Stimulated activated CD8-positive, alpha-beta memory T cell treated with anti-CD3 and anti-CD28 coated beads, Interleukin-2, amount 100 ng/mL, for 1 hour (primary cell): ENCODE results near the gene DCAF10.
"Not testable (repeated sequence)": the region's sequence is repeated elsewhere in the genome, so short reads cannot be mapped to it uniquely, and the experiment has no call there.

Experiments used
- DNase-seq, 2 donors: peaks; one replicate each; pipeline ENCODE4 v3.0.0-alpha.2; 2020; ENCODE audit warnings: low read depth in 2 of 2

Gene DCAF10

GRCh38 chr9:37800631-37801286 lies at the start of gene DCAF10:
Gene DCAF10 (plus strand): TSS chr9:37800797. CDS start chr9:37800867, 70 bp downstream.
- peak; percentile 71 to 75 for DNase-seq

- DNase-seq = no peak
Observed at GRCh38 chr9:37751186-37751585, 49.4 kb upstream of the DCAF10 start.

GRCh38 chr9:37751704-37752103 lies 48.9 kb upstream of the DCAF10 start:
- DNase-seq = not testable (repeated sequence)

GRCh38 chr9:37752112-37752511 lies 48.5 kb upstream of the DCAF10 start:
- DNase-seq = not testable (repeated sequence)

GRCh38 chr9:37752642-37753488 lies 47.7 kb upstream of the DCAF10 start:
- DNase-seq = no peak

- peak; percentile 29 to 50 for DNase-seq
Observed at GRCh38 chr9:37753489-37754190, 47.0 kb upstream of the DCAF10 start, which contains the start of gene TRMT10B. Gene TRMT10B (plus strand): TSS chr9:37753805. CDS start chr9:37761932, 8,127 bp downstream.

- no peak for DNase-seq
Observed at GRCh38 chr9:37758747-37759146, 41.9 kb upstream of the DCAF10 start.

- DNase-seq = no peak
Observed at GRCh38 chr9:37760416-37761161, 40.0 kb upstream of the DCAF10 start.

GRCh38 chr9:37761511-37761910 lies 39.1 kb upstream of the DCAF10 start:
- no peak for DNase-seq

GRCh38 chr9:37765263-37765662 lies 35.3 kb upstream of the DCAF10 start:
- DNase-seq = not testable (repeated sequence)

GRCh38 chr9:37769306-37769705 lies 31.3 kb upstream of the DCAF10 start:
- DNase-seq = no peak

GRCh38 chr9:37769995-37770394 lies 30.6 kb upstream of the DCAF10 start:
- DNase-seq = no peak

GRCh38 chr9:37775216-37775919 lies 25.2 kb upstream of the DCAF10 start:
- no peak for DNase-seq

GRCh38 chr9:37776328-37776727 lies 24.3 kb upstream of the DCAF10 start:
- DNase-seq = no peak

GRCh38 chr9:37778534-37778933 lies 22.1 kb upstream of the DCAF10 start:
- no peak for DNase-seq

GRCh38 chr9:37784291-37784615 lies 16.3 kb upstream of the DCAF10 start:
- DNase-seq = no peak

GRCh38 chr9:37784616-37785483 lies 15.7 kb upstream of the DCAF10 start, which contains the start of gene EXOSC3:
Gene EXOSC3 (minus strand): TSS chr9:37785064. CDS start chr9:37785044, 20 bp downstream.
- peak; percentile 73 to 74 for DNase-seq

- no peak for DNase-seq
Observed at GRCh38 chr9:37787059-37787458, 13.5 kb upstream of the DCAF10 start.

GRCh38 chr9:37788332-37788731 lies 12.3 kb upstream of the DCAF10 start:
- DNase-seq = no peak

GRCh38 chr9:37790096-37790495 lies 10.5 kb upstream of the DCAF10 start:
- DNase-seq = no peak
